Measurements from ENCODE around the gene MAFG.
"Not testable (repeated sequence)": the region's sequence is repeated elsewhere in the genome, so short reads cannot be mapped to it uniquely, and the experiment has no call there.

MAFG gene

GRCh38 chr17:81953443-81953842 lies 25.9 kb upstream of the MAFG start:
- H3K4me3 ChIP-seq (ENCODE audit: low read depth, low read length); H3K9me3 ChIP-seq (ENCODE audit: control insufficient read depth, insufficient read depth, low read depth, low read length); H3K4me1 ChIP-seq (ENCODE audit: control insufficient read depth, insufficient read depth, low read length); H3K27ac ChIP-seq (ENCODE audit: extremely low read depth, low read depth, low read length); H3K36me3 ChIP-seq (ENCODE audit: control insufficient read depth in 2 of 2, insufficient read depth in 1 of 2, low read length in 2 of 2): not testable (repeated sequence)
- CTCF ChIA-PET = interaction anchor here (0.6 to 2.6 kb wide), 7 partner anchors 23 to 1434 kb away, joined by 3 to 12 read pairs (median 4); partner anchors contain the start of gene SIRT7
- TF ChIP-seq ZNF654 (tag by site-specific recombination; IDR thresholded peaks at IDR 0.05; ENCODE audit: low read depth) (peak; percentile 31; the same call in 1 of the 2 replicates), ZNF18 (tag by site-specific recombination; IDR thresholded peaks at IDR 0.05) (0 out of 2 replicates have a peak, but pooled peaks have one; percentile 42), KLF8 (tag by site-specific recombination; IDR thresholded peaks at IDR 0.05) (0 out of 2 replicates have a peak, but pooled peaks have one; percentile 27), ZNF280D (tag by site-specific recombination; IDR thresholded peaks at IDR 0.05) (0 out of 2 replicates have a peak, but pooled peaks have one; percentile 76)
- POLR2A ChIA-PET = interaction anchor here (0.6 to 2.1 kb wide), 6 partner anchors 15 to 183 kb away, joined by 3 to 10 read pairs (median 4); partner anchors contain the start of genes CENPX, DCXR and LRRC45

DNA sequence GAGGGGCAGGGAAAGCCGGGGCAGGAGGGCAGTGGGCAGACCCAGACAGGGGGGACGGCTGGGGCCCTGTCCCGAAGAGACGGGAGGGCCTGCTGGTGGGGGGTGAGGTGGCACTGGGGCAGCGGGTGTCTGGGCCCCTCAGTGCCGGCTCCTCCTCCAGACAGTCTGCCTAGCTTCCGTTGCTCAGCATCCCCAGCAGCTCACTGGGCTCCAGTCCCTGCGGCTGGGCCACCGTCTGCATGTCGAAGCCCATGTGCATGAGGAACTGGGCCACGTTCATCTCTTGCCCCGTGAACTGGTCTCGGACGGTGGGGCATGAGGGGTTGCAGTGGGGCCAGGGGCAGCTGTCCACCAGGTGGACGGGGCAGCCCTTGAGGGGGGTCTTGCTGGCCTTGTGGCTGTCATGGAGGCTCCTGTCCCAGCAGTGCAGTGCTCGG lies 25.3 kb upstream of the MAFG start:
- no peaks in the 10 kb centered on the region for H3K36me3 ChIP-seq (ENCODE audit: control insufficient read depth in 2 of 2, insufficient read depth in 1 of 2, low read length in 2 of 2)
- H3K4me3 ChIP-seq (ENCODE audit: low read depth, low read length) = no peak overlapping the region
- ChIA-PET POLR2A (interaction anchor here (1.6 kb wide), 1 partner anchor 15 kb away, joined by 4 read pairs; no protein-coding TSS in a partner anchor), CTCF (interaction anchor here (0.7 to 2.6 kb wide), 5 partner anchors 35 to 271 kb away, joined by 3 to 12 read pairs (median 4); partner anchors contain the start of gene SIRT7)
- H3K9me3 ChIP-seq (ENCODE audit: control insufficient read depth, insufficient read depth, low read depth, low read length) = no peaks in the 10 kb centered on the region
- no peak overlapping the region for H3K27ac ChIP-seq (ENCODE audit: extremely low read depth, low read depth, low read length)
- no peaks in the 10 kb centered on the region for H3K4me1 ChIP-seq (ENCODE audit: control insufficient read depth, insufficient read depth, low read length)
- TF ChIP-seq GLIS2 (tag by site-specific recombination; IDR thresholded peaks at IDR 0.05) (peak; percentile 54), HOXD13 (CRISPR knock-in tag; IDR thresholded peaks at IDR 0.05; ENCODE audit: borderline replicate concordance) (no peak)

DNA sequence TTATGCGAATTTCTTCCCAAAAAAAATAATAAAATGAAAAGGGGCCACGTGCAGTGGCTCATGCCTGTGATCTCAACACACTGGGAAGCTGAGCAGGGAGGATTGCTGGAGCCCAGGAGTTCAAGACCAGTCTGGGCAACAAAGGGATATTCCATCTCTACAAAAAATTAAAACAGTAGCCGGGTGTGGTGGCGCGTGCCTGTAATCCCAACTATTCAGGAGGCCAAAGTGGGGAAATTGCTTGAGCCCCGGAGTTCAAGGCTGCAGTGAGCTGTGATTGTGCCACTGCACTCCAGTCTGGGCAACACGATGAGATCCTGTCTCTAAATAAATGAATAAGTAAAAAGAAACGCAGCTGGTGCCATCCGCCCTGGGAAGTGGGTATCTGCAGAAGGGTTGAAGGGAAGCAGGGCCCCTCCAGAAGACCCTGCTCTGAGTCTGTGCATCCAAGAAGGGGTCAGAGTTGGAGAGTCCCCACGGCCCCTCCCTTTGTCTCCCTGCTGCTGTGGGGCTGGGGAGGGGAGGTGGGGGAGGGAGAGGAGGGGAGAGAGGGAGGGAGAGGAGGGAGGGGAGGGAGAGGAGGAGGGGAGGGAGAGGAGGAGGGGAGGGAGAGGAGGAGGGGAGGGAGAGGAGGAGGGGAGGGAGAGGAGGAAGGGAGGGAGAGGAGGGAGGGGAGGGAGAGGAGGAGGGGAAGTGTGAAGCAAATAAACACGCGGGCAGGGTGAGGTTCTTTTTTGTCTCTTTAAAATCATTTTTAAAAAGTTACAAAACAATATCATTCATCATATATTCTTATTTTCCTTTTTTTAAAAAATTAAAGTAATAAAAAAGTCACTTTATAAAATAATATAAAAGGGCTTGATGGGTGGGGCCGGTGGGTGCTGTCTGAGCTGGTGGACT lies 24.5 kb upstream of the MAFG start:
- no peaks in the 10 kb centered on the region for H3K4me1 ChIP-seq (ENCODE audit: control insufficient read depth, insufficient read depth, low read length)
- POLR2A ChIA-PET = interaction anchor here (1.6 kb wide), 1 partner anchor 14 kb away, joined by 4 read pairs; no protein-coding TSS in a partner anchor
- CTCF ChIA-PET = interaction anchor here (0.6 to 0.9 kb wide), 4 partner anchors 18 to 82 kb away, joined by 3 read pairs; partner anchors contain the start of gene CENPX
- H3K27ac ChIP-seq (ENCODE audit: extremely low read depth, low read depth, low read length) = no peak overlapping the region
- H3K4me3 ChIP-seq (ENCODE audit: low read depth, low read length) = no peak overlapping the region
- H3K9me3 ChIP-seq (ENCODE audit: control insufficient read depth, insufficient read depth, low read depth, low read length) = no peaks in the 10 kb centered on the region
- H3K36me3 ChIP-seq (ENCODE audit: control insufficient read depth in 2 of 2, insufficient read depth in 1 of 2, low read length in 2 of 2) = no peaks in the 10 kb centered on the region
- TF ChIP-seq ZFP41 (tag by site-specific recombination; IDR thresholded peaks at IDR 0.05; ENCODE audit: borderline replicate concordance) = no peak
- no peak for TF ChIP-seq HOXC10 (CRISPR knock-in tag; IDR thresholded peaks at IDR 0.05)
- TF ChIP-seq ZNF202 (tag by site-specific recombination; IDR thresholded peaks at IDR 0.05; ENCODE audit: borderline replicate concordance) = no peak
- TF ChIP-seq, protein P1, sequence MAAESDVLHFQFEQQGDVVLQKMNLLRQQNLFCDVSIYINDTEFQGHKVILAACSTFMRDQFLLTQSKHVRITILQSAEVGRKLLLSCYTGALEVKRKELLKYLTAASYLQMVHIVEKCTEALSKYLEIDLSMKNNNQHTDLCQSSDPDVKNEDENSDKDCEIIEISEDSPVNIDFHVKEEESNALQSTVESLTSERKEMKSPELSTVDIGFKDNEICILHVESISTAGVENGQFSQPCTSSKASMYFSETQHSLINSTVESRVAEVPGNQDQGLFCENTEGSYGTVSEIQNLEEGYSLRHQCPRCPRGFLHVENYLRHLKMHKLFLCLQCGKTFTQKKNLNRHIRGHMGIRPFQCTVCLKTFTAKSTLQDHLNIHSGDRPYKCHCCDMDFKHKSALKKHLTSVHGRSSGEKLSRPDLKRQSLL (tag by site-specific recombination; IDR thresholded peaks at IDR 0.05) = no peak
- no peak for TF ChIP-seq ZNF335 (tag by site-specific recombination; conservative IDR thresholded peaks at IDR 0.05)
- no peak for TF ChIP-seq ZNF768 (tag by site-specific recombination; IDR thresholded peaks at IDR 0.05)
- no peak for TF ChIP-seq PRDM2 (tag by site-specific recombination; IDR thresholded peaks at IDR 0.05; ENCODE audit: borderline replicate concordance)
- no peak for TF ChIP-seq ZNF121 (tag by site-specific recombination; IDR thresholded peaks at IDR 0.05)
- TF ChIP-seq TCF7L2 (IDR thresholded peaks at IDR 0.05; ENCODE audit: borderline replicate concordance, low read depth, low read length) = no peak
- TF ChIP-seq ZNF416 (tag by site-specific recombination; IDR thresholded peaks at IDR 0.05) = no peak
- TF ChIP-seq ZNF623 (tag by site-specific recombination; IDR thresholded peaks at IDR 0.05) = no peak
